A673 (cell line): ENCODE measurements around the gene FEM1A. TPM values are rescaled to one million over a fixed set of nuclear protein-coding genes. Genes with fewer than 3 reads are reported as not detected.
"Not testable (repeated sequence)": the region's sequence is repeated elsewhere in the genome, so short reads cannot be mapped to it uniquely, and the experiment has no call there.

ENCODE experiments used
- BruUV-seq: library from RNA; stranded (reverse); fragments of 400-500 nt; replicated peaks from 2 replicates; lab custom pipeline; 2021; lab: Mats Ljungman, UMichigan
- CTCF ChIA-PET: fragments of 300-600 bp; sonication (Branson Sonifier 250); formaldehyde crosslinking; loops from one replicate; lab custom pipeline; 2022; ENCODE audit warnings: antibody characterized with exemption; lab: Charles Lee
- POLR2A ChIA-PET: fragments of 300-600 bp; sonication (Branson Sonifier 250); formaldehyde crosslinking; loops from one replicate; lab custom pipeline; 2022; ENCODE audit warnings: antibody characterized with exemption; ENCODE audit not compliant: low non-redundant PET; lab: Charles Lee
- DNase-seq: peaks from one replicate; pipeline ENCODE4 v3.0.0-alpha.2; 2015; ENCODE audit warnings: low spot score
- H3K27ac ChIP-seq: fragments of 200-600 bp; sonication (generic); 2 replicates; pipeline ENCODE4 v1.5.1; 2016; ENCODE audit warnings: mixed run types, low read depth, mild to moderate bottlenecking, mixed read lengths, antibody characterized with exemption, low read length; ENCODE audit not compliant: poor library complexity, severe bottlenecking
- H3K27me3 ChIP-seq: fragments of 200-600 bp; sonication (generic); replicated peaks from 2 replicates; pipeline ENCODE4 v1.6.1; 2017; ENCODE audit warnings: mixed run types, low read depth, mild to moderate bottlenecking, mixed read lengths, antibody characterized with exemption, low read length; ENCODE audit not compliant: insufficient read depth, poor library complexity
- H3K36me3 ChIP-seq: fragments of 200-600 bp; sonication (generic); 2 replicates; pipeline ENCODE4 v1.6.1; 2016; ENCODE audit warnings: mixed run types, mild to moderate bottlenecking, mixed read lengths, antibody characterized with exemption, low read length; ENCODE audit not compliant: insufficient read depth, poor library complexity, severe bottlenecking
- H3K4me1 ChIP-seq: fragments of 200-600 bp; sonication (generic); 2 replicates; pipeline ENCODE4 v1.6.1; 2017; ENCODE audit warnings: mixed run types, mild to moderate bottlenecking, mixed read lengths, antibody characterized with exemption, low read length; ENCODE audit not compliant: insufficient read depth, poor library complexity, severe bottlenecking
- H3K4me3 ChIP-seq: fragments of 200-600 bp; sonication (generic); 2 replicates; pipeline ENCODE4 v1.5.1; 2016; ENCODE audit warnings: low read depth, mixed run types, mild to moderate bottlenecking, mixed read lengths, low read length; ENCODE audit not compliant: poor library complexity, severe bottlenecking
- H3K9me3 ChIP-seq: fragments of 200-600 bp; sonication (generic); 2 replicates; pipeline ENCODE4 v1.6.1; 2016; ENCODE audit warnings: mixed run types, low read depth, mild to moderate bottlenecking, mixed read lengths, antibody characterized with exemption, low read length; ENCODE audit not compliant: poor library complexity, severe bottlenecking
- EZH2 ChIP-seq: fragments of 200-600 bp; sonication (generic); IDR thresholded peaks from 2 replicates; pipeline ENCODE4 v1.6.1; 2017; ENCODE audit warnings: borderline replicate concordance, low read depth, mild to moderate bottlenecking, mixed read lengths, antibody characterized with exemption, low read length; ENCODE audit not compliant: poor library complexity, severe bottlenecking
- intact Hi-C: fragments of 100-400 bp; cut with micrococcal nuclease; formaldehyde crosslinking; loops from one replicate; pipeline ENCODE4 v1.10.0; 2022; ENCODE audit not compliant: unreplicated experiment
- total RNA-seq: library from RNA; stranded (reverse); gene quantifications from 2 replicates; pipeline ENCODE4 v1.2.3, GENCODE V29; 2021
- TF ChIP-seq, protein P1 (sequence below): fragments of 300-800, 200-600 bp; sonication (generic); conservative IDR thresholded peaks from 2 replicates; pipeline ENCODE4 v1.5.1; 2017; ENCODE audit warnings: low read depth, mild to moderate bottlenecking, antibody characterized with exemption, low read length, moderate library complexity, mixed read lengths

FEM1A gene
- total RNA-seq, 1 experiment from 2014 or later = 18.9 TPM

DNA sequence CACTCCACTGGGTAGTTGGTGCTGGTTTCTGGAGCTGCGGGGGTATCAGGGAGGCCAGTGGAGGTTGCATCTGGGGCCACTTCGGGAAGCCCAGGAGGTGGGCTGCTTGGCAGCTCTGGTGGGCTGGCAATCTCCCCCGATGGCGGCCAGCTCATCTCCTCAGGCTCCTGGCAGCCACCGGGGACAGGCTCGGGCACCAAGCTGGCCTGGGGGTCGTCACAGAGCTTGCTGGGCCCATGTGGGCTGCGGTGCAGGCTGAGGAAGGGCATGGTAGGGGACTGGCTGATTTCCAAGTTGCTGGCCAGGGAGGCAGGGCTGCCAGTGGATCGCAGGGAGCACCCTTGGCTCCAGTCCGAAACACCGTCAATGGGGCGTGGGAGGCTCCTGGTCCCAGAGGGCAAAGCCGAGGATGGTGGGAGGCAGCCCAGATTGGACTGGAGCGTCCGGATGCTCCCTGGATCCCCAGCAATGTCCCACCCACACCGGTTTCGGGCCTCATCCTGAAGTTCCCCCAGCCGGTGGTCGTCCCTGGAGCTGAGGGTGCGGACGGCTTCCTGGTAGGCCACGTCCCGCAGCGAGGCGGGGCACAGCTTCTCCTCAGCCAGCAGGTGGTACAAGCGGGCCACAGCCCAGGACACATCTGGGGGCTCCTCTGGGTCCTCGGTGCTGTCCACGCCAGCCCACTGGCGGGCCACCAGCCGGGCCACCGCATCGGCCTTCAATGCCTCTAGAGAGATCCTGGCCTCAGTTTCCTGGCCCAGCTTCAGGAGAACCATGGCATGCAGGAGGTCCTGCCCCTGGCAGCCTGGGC, 26.1 kb downstream of the FEM1A start:
- Histone ChIP-seq H3K27ac (no peak overlapping the region), H3K36me3 (peaks cover 9% of the 10 kb centered on the region), H3K9me3 (no peaks in the 10 kb centered on the region), H3K4me1 (peaks cover 5% of the 10 kb centered on the region), H3K4me3 (no peak overlapping the region), H3K27me3 (no peaks in the 10 kb centered on the region)
- BruUV-seq = no TSS peak
- intact Hi-C loops = no loop called here
- TF ChIP-seq, protein P1, sequence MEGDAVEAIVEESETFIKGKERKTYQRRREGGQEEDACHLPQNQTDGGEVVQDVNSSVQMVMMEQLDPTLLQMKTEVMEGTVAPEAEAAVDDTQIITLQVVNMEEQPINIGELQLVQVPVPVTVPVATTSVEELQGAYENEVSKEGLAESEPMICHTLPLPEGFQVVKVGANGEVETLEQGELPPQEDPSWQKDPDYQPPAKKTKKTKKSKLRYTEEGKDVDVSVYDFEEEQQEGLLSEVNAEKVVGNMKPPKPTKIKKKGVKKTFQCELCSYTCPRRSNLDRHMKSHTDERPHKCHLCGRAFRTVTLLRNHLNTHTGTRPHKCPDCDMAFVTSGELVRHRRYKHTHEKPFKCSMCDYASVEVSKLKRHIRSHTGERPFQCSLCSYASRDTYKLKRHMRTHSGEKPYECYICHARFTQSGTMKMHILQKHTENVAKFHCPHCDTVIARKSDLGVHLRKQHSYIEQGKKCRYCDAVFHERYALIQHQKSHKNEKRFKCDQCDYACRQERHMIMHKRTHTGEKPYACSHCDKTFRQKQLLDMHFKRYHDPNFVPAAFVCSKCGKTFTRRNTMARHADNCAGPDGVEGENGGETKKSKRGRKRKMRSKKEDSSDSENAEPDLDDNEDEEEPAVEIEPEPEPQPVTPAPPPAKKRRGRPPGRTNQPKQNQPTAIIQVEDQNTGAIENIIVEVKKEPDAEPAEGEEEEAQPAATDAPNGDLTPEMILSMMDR = no peak
- TF ChIP-seq EZH2 = no peak
- no peak for DNase-seq
- POLR2A ChIA-PET = no interaction called here
- CTCF ChIA-PET = no interaction called here

DNA sequence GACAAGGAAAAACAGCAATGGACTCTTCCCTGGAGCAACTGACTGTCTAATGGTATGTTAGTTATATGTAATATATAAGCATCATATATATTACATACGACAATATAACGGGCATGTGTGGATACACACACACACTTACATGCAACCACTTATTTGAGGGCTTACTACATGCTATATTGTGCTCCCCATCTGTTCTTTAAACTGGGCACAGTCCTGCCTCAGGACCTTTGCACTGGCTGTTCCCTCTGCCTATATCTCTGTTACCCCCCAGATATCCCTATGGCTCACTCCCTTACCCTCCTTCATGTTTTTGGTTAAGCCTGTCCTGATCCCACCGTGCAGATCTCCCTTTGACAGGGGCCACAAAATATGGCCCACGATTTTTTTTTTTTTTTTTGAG, 29.7 kb downstream of the FEM1A start:
- no TSS peak for BruUV-seq
- POLR2A ChIA-PET = no interaction called here
- intact Hi-C loops = no loop called here
- no peaks in the 10 kb centered on the region for H3K27me3 ChIP-seq
- TF ChIP-seq, protein P1 = no peak
- H3K4me1 ChIP-seq = no peaks in the 10 kb centered on the region
- no peaks in the 10 kb centered on the region for H3K9me3 ChIP-seq
- no peak overlapping the region for H3K27ac ChIP-seq
- H3K4me3 ChIP-seq = no peak overlapping the region
- H3K36me3 ChIP-seq = peaks cover 6% of the 10 kb centered on the region
- DNase-seq = no peak
- CTCF ChIA-PET = no interaction called here

DNA sequence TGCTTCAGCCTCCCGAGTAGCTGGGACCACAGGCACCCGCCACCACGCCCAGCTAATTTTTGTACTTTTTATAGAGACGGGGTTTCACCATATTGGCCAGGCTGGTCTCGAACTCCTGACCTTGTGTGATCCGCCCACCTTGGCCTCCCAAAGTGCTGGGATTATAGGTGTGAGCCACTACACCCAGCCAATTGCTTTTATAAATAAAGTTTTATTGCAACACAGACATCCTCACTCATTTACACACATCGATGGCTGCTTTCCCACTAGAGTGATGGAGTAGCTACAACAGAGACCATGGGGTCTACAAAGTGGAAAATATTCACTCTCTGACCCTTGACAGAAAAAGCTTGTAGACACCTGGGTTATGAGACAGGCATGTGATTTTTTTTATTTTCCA, 30.8 kb downstream of the FEM1A start:
- H3K27me3 ChIP-seq, H3K4me1 ChIP-seq, H3K27ac ChIP-seq, intact Hi-C loops, H3K36me3 ChIP-seq, H3K9me3 ChIP-seq, BruUV-seq, H3K4me3 ChIP-seq, DNase-seq, POLR2A ChIA-PET: not testable (repeated sequence)
- CTCF ChIA-PET = interaction anchor here (1.3 kb wide), 1 partner anchor 29 kb away, joined by 5 read pairs; no protein-coding TSS in a partner anchor

DNA sequence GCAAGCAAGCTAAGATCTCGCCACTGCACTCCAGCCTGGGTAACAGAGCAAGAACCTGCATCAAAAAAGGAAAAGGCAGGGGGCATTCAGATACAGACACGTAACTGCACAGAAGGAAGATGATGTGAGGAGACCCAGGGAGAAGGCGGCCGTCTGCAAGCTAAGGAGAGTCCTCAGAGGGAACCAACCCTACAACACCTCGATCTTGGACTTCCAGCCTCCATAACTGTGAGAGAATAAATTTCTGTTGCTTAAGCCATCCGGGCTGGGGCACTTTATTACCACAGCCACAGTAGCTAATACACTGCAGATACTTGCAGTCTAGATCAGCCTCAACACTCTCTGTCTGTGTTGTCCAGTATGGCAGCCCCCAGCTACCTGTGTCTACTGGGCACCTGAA, 32.0 kb downstream of the FEM1A start:
- H3K4me3 ChIP-seq = no peak overlapping the region
- H3K4me1 ChIP-seq = no peaks in the 10 kb centered on the region
- ChIA-PET CTCF (interaction anchor here (0.6 to 1.3 kb wide), 2 partner anchors 28 kb away, joined by 4 to 5 read pairs; no protein-coding TSS in a partner anchor), POLR2A (no interaction called here)
- H3K27me3 ChIP-seq = no peaks in the 10 kb centered on the region
- no peak overlapping the region for H3K27ac ChIP-seq
- DNase-seq = no peak
- no peaks in the 10 kb centered on the region for H3K9me3 ChIP-seq
- no TSS peak for BruUV-seq
- H3K36me3 ChIP-seq = no peaks in the 10 kb centered on the region
- no peak for TF ChIP-seq EZH2
- TF ChIP-seq, protein P1 = no peak
- intact Hi-C loops = no loop called here
